MM.1S (cell line): Measurements from ENCODE around the gene KLHL35.

Experiments
- CTCF ChIP-seq: fragments of 300-600 bp; sonication (generic); IDR thresholded peaks from 2 replicates; pipeline ENCODE4 v1.5.1; 2016; ENCODE audit warnings: antibody characterized with exemption, low read length, mixed read lengths
- EZH2 ChIP-seq: fragments of 300-600 bp; sonication (generic); optimal IDR thresholded peaks from 2 replicates; pipeline ENCODE3; 2017; ENCODE audit warnings: low read depth, mild to moderate bottlenecking, antibody characterized with exemption, low read length, mixed read lengths

- no peak for TF ChIP-seq CTCF
- no peak for TF ChIP-seq EZH2
Measured at GRCh38 chr11:75434886-75435570, 2.0 kb upstream of the KLHL35 start.
